Measurements from ENCODE around the gene CNN1. TPM values are rescaled to one million over a fixed set of nuclear protein-coding genes. Genes with fewer than 3 reads are reported as not detected.

Gene CNN1
- 100 to 1,000 TPM; 150 to 246 (median 173) TPM for total RNA-seq
- 298 TPM for polyA plus RNA-seq
- long read RNA-seq, donor 1, transcript CNN1-201 (7 exons, 1,633 nt): major isoform, 205 of 347 reads
- long read RNA-seq, donor 1, partial matches to known transcripts: 12 of 347 reads
- long read RNA-seq, donor 1, other reads (novel, unspliced or antisense): 130 of 347 reads
- long read RNA-seq, donor 2, transcript CNN1-201 (7 exons, 1,633 nt): major isoform, 78 of 123 reads
- long read RNA-seq, donor 2, partial matches to known transcripts: 13 of 123 reads
- long read RNA-seq, donor 2, other reads (novel, unspliced or antisense): 32 of 123 reads
- long read RNA-seq, donor 3, transcript CNN1-201 (7 exons, 1,633 nt): major isoform, 581 of 740 reads
- long read RNA-seq, donor 3, partial matches to known transcripts: 18 of 740 reads
- long read RNA-seq, donor 3, other reads (novel, unspliced or antisense): 141 of 740 reads
- long read RNA-seq, donor 4, transcript CNN1-201 (7 exons, 1,633 nt): major isoform, 114 of 172 reads
- long read RNA-seq, donor 4, partial matches to known transcripts: 6 of 172 reads
- long read RNA-seq, donor 4, other reads (novel, unspliced or antisense): 52 of 172 reads

- peak; percentile 72 to 75 for ATAC-seq
- H3K27ac ChIP-seq (ENCODE audit: low read length): peak within 1 kb of the TSS; percentile 68
- H3K27me3 ChIP-seq (ENCODE audit: control insufficient read depth, insufficient read depth): no peaks in the 10 kb centered on the region
- WGBS: 16% methylated on average over 21 of the region's 21 CpGs
- H3K9me3 ChIP-seq (ENCODE audit: control insufficient read depth, low read length): no peaks in the 10 kb centered on the region
- intact Hi-C loops (cut with DNase I): no loop called here
- peak within 1 kb of the TSS; percentile 40 for H3K4me3 ChIP-seq (ENCODE audit: low read length)
- no peaks in the 10 kb centered on the region for H3K4me1 ChIP-seq (ENCODE audit: control insufficient read depth, insufficient read depth, low read length)
- peak; percentile 83 to 91 (median 89) for DNase-seq
These were observed at the start of gene CNN1 for GRCh38 chr19:11538232-11539036. TSS of gene CNN1 (plus strand) at chr19:11538851. CDS start at chr19:11538928, 77 bp downstream.

- no peak overlapping the region for H3K4me3 ChIP-seq (ENCODE audit: low read length)
- no peaks in the 10 kb centered on the region for H3K4me1 ChIP-seq (ENCODE audit: control insufficient read depth, insufficient read depth, low read length)
- H3K27ac ChIP-seq (ENCODE audit: low read length): no peak overlapping the region
- no peaks in the 10 kb centered on the region for H3K9me3 ChIP-seq (ENCODE audit: control insufficient read depth, low read length)
- DNase-seq (no peak), ATAC-seq (no peak)
- WGBS: 95% methylated on average over 7 of the region's 7 CpGs
- H3K27me3 ChIP-seq (ENCODE audit: control insufficient read depth, insufficient read depth): no peaks in the 10 kb centered on the region
- intact Hi-C loops (cut with DNase I): no loop called here
These were observed 49.3 kb upstream of the CNN1 start for GRCh38 chr19:11489378-11489777.

GRCh38 chr19:11494634-11495285 lies 43.9 kb upstream of the CNN1 start:
- Histone ChIP-seq H3K27me3 (ENCODE audit: control insufficient read depth, insufficient read depth) (no peaks in the 10 kb centered on the region), H3K4me3 (ENCODE audit: low read length) (no peak overlapping the region), H3K9me3 (ENCODE audit: control insufficient read depth, low read length) (no peaks in the 10 kb centered on the region), H3K27ac (ENCODE audit: low read length) (no peak overlapping the region), H3K4me1 (ENCODE audit: control insufficient read depth, insufficient read depth, low read length) (no peaks in the 10 kb centered on the region)
- 96% methylated on average over 27 of the region's 27 CpGs for WGBS
- DNase-seq: no peak
- intact Hi-C loops (cut with DNase I): loop anchor here in 1 of 4 donors (5.0 kb wide), 1 partner anchor 93 kb away; no protein-coding TSS in a partner anchor
- ATAC-seq: no peak

GRCh38 chr19:11495481-11495880 lies 43.2 kb upstream of the CNN1 start:
- H3K4me1 ChIP-seq (ENCODE audit: control insufficient read depth, insufficient read depth, low read length): no peaks in the 10 kb centered on the region
- H3K9me3 ChIP-seq (ENCODE audit: control insufficient read depth, low read length): no peaks in the 10 kb centered on the region
- H3K27me3 ChIP-seq (ENCODE audit: control insufficient read depth, insufficient read depth): no peaks in the 10 kb centered on the region
- ATAC-seq (peak in 1 of 2 donors; percentile 12), DNase-seq (no peak)
- 90% methylated on average over 10 of the region's 10 CpGs for WGBS
- no peak overlapping the region for H3K27ac ChIP-seq (ENCODE audit: low read length)
- intact Hi-C loops (cut with DNase I): loop anchor here in 1 of 4 donors (5.0 kb wide), 1 partner anchor 92 kb away; no protein-coding TSS in a partner anchor
- no peak overlapping the region for H3K4me3 ChIP-seq (ENCODE audit: low read length)

GRCh38 chr19:11495885-11496284 lies 42.8 kb upstream of the CNN1 start:
- DNase-seq: no peak
- no peaks in the 10 kb centered on the region for H3K4me1 ChIP-seq (ENCODE audit: control insufficient read depth, insufficient read depth, low read length)
- H3K27me3 ChIP-seq (ENCODE audit: control insufficient read depth, insufficient read depth): no peaks in the 10 kb centered on the region
- H3K9me3 ChIP-seq (ENCODE audit: control insufficient read depth, low read length): no peaks in the 10 kb centered on the region
- WGBS: 95% methylated on average over 22 of the region's 22 CpGs
- ATAC-seq: peak in 1 of 2 donors; percentile 4
- H3K27ac ChIP-seq (ENCODE audit: low read length): no peak overlapping the region
- intact Hi-C loops (cut with DNase I): loop anchor here in 1 of 4 donors (5.0 kb wide), 1 partner anchor 91 kb away; no protein-coding TSS in a partner anchor
- no peak overlapping the region for H3K4me3 ChIP-seq (ENCODE audit: low read length)

- 67% methylated on average over 17 of the region's 17 CpGs for WGBS
- DNase-seq: peak; percentile 69 to 86 (median 85)
These were observed 42.1 kb upstream of the CNN1 start for GRCh38 chr19:11496391-11497163.

GRCh38 chr19:11499220-11499726 lies 39.4 kb upstream of the CNN1 start:
- intact Hi-C loops (cut with DNase I): loop anchor here in 1 of 4 donors (5.0 kb wide), 1 partner anchor 88 kb away; no protein-coding TSS in a partner anchor
- no peaks in the 10 kb centered on the region for H3K9me3 ChIP-seq (ENCODE audit: control insufficient read depth, low read length)
- 88% methylated on average over 6 of the region's 6 CpGs for WGBS
- H3K27ac ChIP-seq (ENCODE audit: low read length): no peak overlapping the region
- ATAC-seq (no peak), DNase-seq (no peak)
- H3K4me1 ChIP-seq (ENCODE audit: control insufficient read depth, insufficient read depth, low read length): no peaks in the 10 kb centered on the region
- no peaks in the 10 kb centered on the region for H3K27me3 ChIP-seq (ENCODE audit: control insufficient read depth, insufficient read depth)
- H3K4me3 ChIP-seq (ENCODE audit: low read length): no peak overlapping the region

More at GRCh38 chr19:11496391-11497163, 42.1 kb upstream of the CNN1 start:
- Histone ChIP-seq H3K4me1 (ENCODE audit: control insufficient read depth, insufficient read depth, low read length) (no peaks in the 10 kb centered on the region), H3K27ac (ENCODE audit: low read length) (no peak overlapping the region), H3K9me3 (ENCODE audit: control insufficient read depth, low read length) (no peaks in the 10 kb centered on the region), H3K4me3 (ENCODE audit: low read length) (no peak overlapping the region), H3K27me3 (ENCODE audit: control insufficient read depth, insufficient read depth) (no peaks in the 10 kb centered on the region)
- intact Hi-C loops (cut with DNase I): loop anchor here in 1 of 4 donors (5.0 kb wide), 1 partner anchor 91 kb away; no protein-coding TSS in a partner anchor
- peak; percentile 44 to 76 for ATAC-seq

- Histone ChIP-seq H3K4me1 (ENCODE audit: control insufficient read depth, insufficient read depth, low read length) (no peaks in the 10 kb centered on the region), H3K27me3 (ENCODE audit: control insufficient read depth, insufficient read depth) (no peaks in the 10 kb centered on the region), H3K9me3 (ENCODE audit: control insufficient read depth, low read length) (no peaks in the 10 kb centered on the region), H3K4me3 (ENCODE audit: low read length) (no peak overlapping the region), H3K27ac (ENCODE audit: low read length) (no peak overlapping the region)
- intact Hi-C loops (cut with DNase I): loop anchor here in 1 of 4 donors (5.0 kb wide), 1 partner anchor 87 kb away; no protein-coding TSS in a partner anchor
- no peak for DNase-seq
- WGBS: 65% methylated on average over 7 of the region's 7 CpGs
- ATAC-seq: no peak
These were observed 38.7 kb upstream of the CNN1 start for GRCh38 chr19:11499890-11500420.

- DNase-seq (no peak), ATAC-seq (no peak)
- no peaks in the 10 kb centered on the region for H3K27me3 ChIP-seq (ENCODE audit: control insufficient read depth, insufficient read depth)
- peak overlapping the region; percentile 31 for H3K27ac ChIP-seq (ENCODE audit: low read length)
- H3K9me3 ChIP-seq (ENCODE audit: control insufficient read depth, low read length): no peaks in the 10 kb centered on the region
- 48% methylated on average over 7 of the region's 7 CpGs for WGBS
- H3K4me1 ChIP-seq (ENCODE audit: control insufficient read depth, insufficient read depth, low read length): no peaks in the 10 kb centered on the region
- peak overlapping the region; percentile 31 for H3K4me3 ChIP-seq (ENCODE audit: low read length)
- intact Hi-C loops (cut with DNase I): no loop called here
These were observed 34.1 kb upstream of the CNN1 start for GRCh38 chr19:11504502-11505031.
